T-cell (primary cell): ENCODE data around the gene ARFGAP2. TPM values are rescaled to one million over a fixed set of nuclear protein-coding genes. Genes with fewer than 3 reads are reported as not detected.

Source experiments
- ATAC-seq, 4 experiments: fragments of 200-7000 bp in 3 of 4; fragments of 150-1000 bp in 1 of 4; cut with Tn5 transposase; replicated peaks in 1 of 4; 1 replicate in 3 of 4; 2 replicates in 1 of 4; pipeline ENCODE4 v1.10.0; 2021; ENCODE audit warnings: moderate library complexity in 3 of 4, mild to moderate bottlenecking in 2 of 4, moderate number of reproducible peaks in 1 of 4
- CTCF ChIA-PET, 2 donors: fragments of 300-600 bp; sonication (Branson Sonifier 250); formaldehyde crosslinking; loops; one replicate each; lab custom pipeline; 2022; ENCODE audit warnings: antibody characterized with exemption in 2 of 2; lab: Charles Lee
- POLR2A ChIA-PET, 2 donors: fragments of 300-600 bp; sonication (Branson Sonifier 250); formaldehyde crosslinking; loops; one replicate each; lab custom pipeline; 2022; ENCODE audit warnings: antibody characterized with exemption in 2 of 2; lab: Charles Lee
- DNase-seq, 35 experiments: peaks; one replicate each; pipeline versions ENCODE4 v3.0.0 to v3.0.0-alpha.2; 2013 to 2023
- H3K27ac ChIP-seq: one replicate; pipeline ENCODE4 v1.5.1; 2013; ENCODE audit warnings: low read length
- H3K27me3 ChIP-seq, 2 experiments: replicated peaks in 1 of 2; 1 replicate in 1 of 2; 2 replicates in 1 of 2; pipeline versions ENCODE4 v1.6.1 to v1.7.0; 2013; ENCODE audit warnings: low read length in 1 of 2, mixed read lengths in 1 of 2; ENCODE audit not compliant: control insufficient read depth in 2 of 2, insufficient read depth in 2 of 2; ENCODE audit errors: extremely low read depth in 1 of 2
- H3K36me3 ChIP-seq, 2 donors: 1 replicate in 1 of 2; 2 replicates in 1 of 2; pipeline versions ENCODE4 v1.6.1 to v1.7.0; 2013; ENCODE audit warnings: low read length in 1 of 2; ENCODE audit not compliant: control insufficient read depth in 2 of 2, insufficient read depth in 1 of 2; ENCODE audit errors: extremely low read depth in 1 of 2
- H3K4me1 ChIP-seq, 2 experiments: 1 replicate in 1 of 2; 2 replicates in 1 of 2; pipeline versions ENCODE4 v1.6.1 to v1.7.0; 2013; ENCODE audit warnings: low read length in 2 of 2, mixed read lengths in 1 of 2; ENCODE audit not compliant: insufficient read depth in 2 of 2, control insufficient read depth in 1 of 2; ENCODE audit errors: extremely low read depth in 1 of 2
- H3K4me3 ChIP-seq, 2 donors: 1 replicate in 1 of 2; 2 replicates in 1 of 2; pipeline versions ENCODE4 v1.5.1 to v1.7.0; 2013; ENCODE audit warnings: mild to moderate bottlenecking in 2 of 2, low read length in 1 of 2, moderate library complexity in 1 of 2; ENCODE audit not compliant: control insufficient read depth in 1 of 2; ENCODE audit errors: extremely low read depth in 1 of 2
- H3K9me3 ChIP-seq: 2 replicates; pipeline ENCODE4 v1.7.0; 2013
- H3K27ac Mint-ChIP-seq, 2 donors: one replicate each; pipeline ENCODE4 v1.8.0; 2020 to 2021; ENCODE audit warnings: mild to moderate bottlenecking in 2 of 2, mixed read lengths in 2 of 2
- H3K27me3 Mint-ChIP-seq, 2 donors: one replicate each; pipeline ENCODE4 v1.8.0; 2021 to 2022; ENCODE audit warnings: mixed read lengths in 2 of 2
- H3K36me3 Mint-ChIP-seq: one replicate; pipeline ENCODE4 v1.8.0; 2021; ENCODE audit warnings: mixed read lengths
- H3K4me1 Mint-ChIP-seq, 3 donors: one replicate each; pipeline ENCODE4 v1.8.0; 2020 to 2022; ENCODE audit warnings: mixed read lengths in 3 of 3, mild to moderate bottlenecking in 1 of 3
- H3K4me3 Mint-ChIP-seq, 3 donors: one replicate each; pipeline ENCODE4 v1.8.0; 2020 to 2022; ENCODE audit warnings: mild to moderate bottlenecking in 3 of 3, mixed read lengths in 3 of 3, moderate library complexity in 3 of 3
- H3K9me3 Mint-ChIP-seq, 3 donors: one replicate each; pipeline ENCODE4 v1.8.0; 2020 to 2022; ENCODE audit warnings: mixed read lengths in 3 of 3
- WGBS: methylation state at CpG from one replicate; pipeline ENCODE4 v1.1.5; 2013; ENCODE audit warnings: missing lambda C conversion rate; ENCODE audit not compliant: insufficient coverage; 5-methylcytosine and 5-hydroxymethylcytosine counted together
- total RNA-seq, 35 experiments: library from RNA in 6 of 35; stranded (reverse) in 6 of 35; fragments of 120-200 nt in 1 of 35; gene quantifications; one replicate each; pipeline versions ENCODE4 v1.2.1 to v1.2.4 and lab custom pipeline; 2013 to 2026

ARFGAP2 gene
- total RNA-seq, 5 donors from 2014 or later (not counting 1 experiment from before 2014, with no cell fraction given), result 145 to 188 (median 160) TPM

- H3K27me3 Mint-ChIP-seq, result peaks cover 10 to 24% of the 10 kb centered on the region in 2 donors
- ChIA-PET POLR2A (interaction anchor here (0.7 kb wide), 2 partner anchors 12 to 95 kb away, joined by 3 to 5 read pairs; no protein-coding TSS in a partner anchor), CTCF (no interaction called here)
- H3K27me3 ChIP-seq, result peaks cover 5 to 67% of the 10 kb centered on the region in 2 experiments
- DNase-seq (no peak), ATAC-seq (peak in 1 of 4 experiments; percentile 10)
- H3K4me1 ChIP-seq, result peaks cover 8 to 23% of the 10 kb centered on the region in 2 experiments
- peaks cover 0 to 7% (median 6%) of the 10 kb centered on the region in 3 donors for H3K4me1 Mint-ChIP-seq
- no peak overlapping the region for H3K27ac ChIP-seq
- peak overlapping the region; percentile 27 to 57 for H3K4me3 ChIP-seq
- H3K9me3 ChIP-seq, result no peaks in the 10 kb centered on the region
- WGBS, result 23% methylated on average over 47 of the region's 50 CpGs
- no peaks in the 10 kb centered on the region for H3K36me3 ChIP-seq
- H3K36me3 Mint-ChIP-seq, result no peaks in the 10 kb centered on the region
- no peak overlapping the region for H3K27ac Mint-ChIP-seq
- peak overlapping the region; percentile 21 to 31 (median 25) for H3K4me3 Mint-ChIP-seq
- no peaks in the 10 kb centered on the region for H3K9me3 Mint-ChIP-seq
Observed at GRCh38 chr11:47185305-47186075, 8.8 kb upstream of the ARFGAP2 start.

- WGBS, result 86% methylated on average over 13 of the region's 13 CpGs
- ATAC-seq (no peak), DNase-seq (no peak)
- no peaks in the 10 kb centered on the region for H3K36me3 ChIP-seq
- Mint-ChIP-seq H3K27me3 (peaks cover 10 to 24% of the 10 kb centered on the region in 2 donors), H3K4me3 (peak overlapping the region in 2 of 3 donors; percentile 25 to 28), H3K4me1 (peaks cover under 1 to 7% (median 6%) of the 10 kb centered on the region in 3 donors), H3K27ac (no peak overlapping the region), H3K9me3 (no peaks in the 10 kb centered on the region), H3K36me3 (no peaks in the 10 kb centered on the region)
- no peak overlapping the region for H3K27ac ChIP-seq
- ChIA-PET CTCF (no interaction called here), POLR2A (interaction anchor here (0.7 kb wide), 2 partner anchors 12 to 96 kb away, joined by 3 to 5 read pairs; no protein-coding TSS in a partner anchor)
- H3K27me3 ChIP-seq, result peaks cover 5 to 67% of the 10 kb centered on the region in 2 experiments
- peaks cover 8 to 23% of the 10 kb centered on the region in 2 experiments for H3K4me1 ChIP-seq
- H3K4me3 ChIP-seq, result no peak overlapping the region
- H3K9me3 ChIP-seq, result no peaks in the 10 kb centered on the region
Observed at GRCh38 chr11:47184711-47185304, 8.1 kb upstream of the ARFGAP2 start.

GRCh38 chr11:47183969-47184368 lies 7.3 kb upstream of the ARFGAP2 start:
- POLR2A ChIA-PET, result no interaction called here
- no peaks in the 10 kb centered on the region for H3K9me3 Mint-ChIP-seq
- 93% methylated on average over 6 of the region's 7 CpGs for WGBS

GRCh38 chr11:47183031-47183856 lies 6.6 kb upstream of the ARFGAP2 start:
- Mint-ChIP-seq H3K36me3 (no peaks in the 10 kb centered on the region), H3K27me3 (peaks cover 5 to 26% of the 10 kb centered on the region in 2 donors), H3K27ac (no peak overlapping the region), H3K9me3 (no peaks in the 10 kb centered on the region), H3K4me1 (peaks cover 8 to 11% (median 8%) of the 10 kb centered on the region in 3 donors), H3K4me3 (no peak overlapping the region)
- Histone ChIP-seq H3K4me3 (no peak overlapping the region), H3K27me3 (peaks cover 2 to 62% of the 10 kb centered on the region in 2 experiments), H3K27ac (no peak overlapping the region), H3K4me1 (peaks cover 8 to 30% of the 10 kb centered on the region in 2 experiments), H3K36me3 (no peaks in the 10 kb centered on the region), H3K9me3 (no peaks in the 10 kb centered on the region)
- DNase-seq (no peak), ATAC-seq (no peak)
- WGBS, result 92% methylated on average over 13 of the region's 25 CpGs
- ChIA-PET POLR2A (no interaction called here), CTCF (interaction anchor here in 1 of 2 donors (0.7 kb wide), 1 partner anchor 830 kb away, joined by 5 read pairs; no protein-coding TSS in a partner anchor)

More at GRCh38 chr11:47183969-47184368, 7.3 kb upstream of the ARFGAP2 start:
- Histone ChIP-seq H3K27me3 (peaks cover 2 to 66% of the 10 kb centered on the region in 2 experiments), H3K4me1 (peaks cover 8 to 23% of the 10 kb centered on the region in 2 experiments), H3K36me3 (no peaks in the 10 kb centered on the region), H3K27ac (no peak overlapping the region), H3K9me3 (no peaks in the 10 kb centered on the region), H3K4me3 (no peak overlapping the region)
- Mint-ChIP-seq H3K36me3 (no peaks in the 10 kb centered on the region), H3K27me3 (peaks cover 5 to 26% of the 10 kb centered on the region in 2 donors), H3K4me3 (no peak overlapping the region), H3K4me1 (peaks cover 8 to 11% (median 8%) of the 10 kb centered on the region in 3 donors), H3K27ac (no peak overlapping the region)
- ATAC-seq (no peak), DNase-seq (no peak)
- CTCF ChIA-PET, result interaction anchor here in 1 of 2 donors (0.7 kb wide), 1 partner anchor 830 kb away, joined by 5 read pairs; no protein-coding TSS in a partner anchor

- ChIA-PET CTCF (interaction anchor here in 1 of 2 donors (0.7 kb wide), 1 partner anchor 190 kb away, joined by 5 read pairs; no protein-coding TSS in a partner anchor), POLR2A (no interaction called here)
- H3K27me3 Mint-ChIP-seq, result peaks cover 5 to 26% of the 10 kb centered on the region in 2 donors
- H3K36me3 ChIP-seq, result no peaks in the 10 kb centered on the region
- peaks cover 12 to 16% (median 15%) of the 10 kb centered on the region in 3 donors for H3K4me1 Mint-ChIP-seq
- no peaks in the 10 kb centered on the region for H3K36me3 Mint-ChIP-seq
- no peaks in the 10 kb centered on the region for H3K9me3 Mint-ChIP-seq
- DNase-seq (no peak), ATAC-seq (no peak)
- H3K27ac ChIP-seq, result no peak overlapping the region
- no peak overlapping the region for H3K4me3 ChIP-seq
- whole genome bisulfite sequencing, result 97% methylated on average over 12 of the region's 17 CpGs
- peaks cover 12 to 36% of the 10 kb centered on the region in 2 experiments for H3K4me1 ChIP-seq
- no peaks in the 10 kb centered on the region for H3K9me3 ChIP-seq
- H3K27ac Mint-ChIP-seq, result no peak overlapping the region
- peaks cover 0 to 53% of the 10 kb centered on the region in 2 experiments for H3K27me3 ChIP-seq
- H3K4me3 Mint-ChIP-seq, result no peak overlapping the region
Observed at GRCh38 chr11:47182380-47182779, 5.7 kb upstream of the ARFGAP2 start.
